Measurements from ENCODE around the gene ACTN3. TPM values are rescaled to one million over a fixed set of nuclear protein-coding genes. Genes with fewer than 3 reads are reported as not detected.

Gene ACTN3
- total RNA-seq, 2 donors from 2014 or later: not detected

DNA sequence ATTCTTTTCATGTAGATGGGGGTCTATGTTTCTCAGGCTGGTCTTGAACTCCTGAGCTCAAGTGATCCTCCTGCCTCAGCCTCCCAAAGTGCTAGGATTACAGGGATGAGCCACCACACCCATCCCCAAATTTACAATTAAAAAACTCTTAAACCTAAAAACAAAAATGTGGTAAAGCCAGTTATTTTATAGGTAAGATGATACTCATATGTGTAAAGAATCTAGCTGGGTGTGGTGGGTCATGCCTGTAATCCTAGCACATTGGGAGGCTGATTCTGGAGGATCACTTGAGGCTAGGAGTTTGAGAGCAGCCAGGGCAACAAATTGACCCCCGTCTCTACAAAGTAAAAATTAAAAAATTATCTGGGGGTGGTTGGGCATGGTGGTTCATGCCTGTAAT is 65.8 kb downstream of the ACTN3 start:
- H3K4me1 ChIP-seq (replicated peaks): no peaks in the 10 kb centered on the region
- 83% methylated on average over 1 of the region's 1 CpG for WGBS
- intact Hi-C loops (cut with DNase I): no loop called here
- H3K36me3 ChIP-seq: no peaks in the 10 kb centered on the region
- no peaks in the 10 kb centered on the region for H3K27me3 ChIP-seq (replicated peaks; ENCODE audit: insufficient read depth)
- H3K27ac ChIP-seq: no peak overlapping the region
- H3K9me3 ChIP-seq: no peaks in the 10 kb centered on the region
- H3K4me3 ChIP-seq: no peak overlapping the region
- TF ChIP-seq POLR2AphosphoS5 (IDR thresholded peaks at IDR 0.05) (no peak), POLR2A (IDR thresholded peaks at IDR 0.05) (no peak)
- TF ChIP-seq, protein P1, sequence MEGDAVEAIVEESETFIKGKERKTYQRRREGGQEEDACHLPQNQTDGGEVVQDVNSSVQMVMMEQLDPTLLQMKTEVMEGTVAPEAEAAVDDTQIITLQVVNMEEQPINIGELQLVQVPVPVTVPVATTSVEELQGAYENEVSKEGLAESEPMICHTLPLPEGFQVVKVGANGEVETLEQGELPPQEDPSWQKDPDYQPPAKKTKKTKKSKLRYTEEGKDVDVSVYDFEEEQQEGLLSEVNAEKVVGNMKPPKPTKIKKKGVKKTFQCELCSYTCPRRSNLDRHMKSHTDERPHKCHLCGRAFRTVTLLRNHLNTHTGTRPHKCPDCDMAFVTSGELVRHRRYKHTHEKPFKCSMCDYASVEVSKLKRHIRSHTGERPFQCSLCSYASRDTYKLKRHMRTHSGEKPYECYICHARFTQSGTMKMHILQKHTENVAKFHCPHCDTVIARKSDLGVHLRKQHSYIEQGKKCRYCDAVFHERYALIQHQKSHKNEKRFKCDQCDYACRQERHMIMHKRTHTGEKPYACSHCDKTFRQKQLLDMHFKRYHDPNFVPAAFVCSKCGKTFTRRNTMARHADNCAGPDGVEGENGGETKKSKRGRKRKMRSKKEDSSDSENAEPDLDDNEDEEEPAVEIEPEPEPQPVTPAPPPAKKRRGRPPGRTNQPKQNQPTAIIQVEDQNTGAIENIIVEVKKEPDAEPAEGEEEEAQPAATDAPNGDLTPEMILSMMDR (IDR thresholded peaks at IDR 0.05): no peak
- DNase-seq (ENCODE audit: low spot score): no peak

Other genes starting within 250 kb of the ACTN3 start
- gene CD248, start 229.9 kb upstream of the ACTN3 start, total RNA-seq: 1 to 10 TPM; 1.9 to 7.3 TPM
- 10 to 100 TPM; 12.8 to 16.9 TPM for gene RIN1, start 210.5 kb upstream of the ACTN3 start, total RNA-seq
- 10 to 100 TPM; 55.7 to 71.3 TPM for gene BRMS1, start 201.8 kb upstream of the ACTN3 start, total RNA-seq
- 10 to 100 TPM; 47.0 to 64.9 TPM for gene B4GAT1, start 199.3 kb upstream of the ACTN3 start, total RNA-seq
- 10 to 100 TPM; 10.1 to 12.5 TPM for gene SLC29A2, start 175.1 kb upstream of the ACTN3 start, total RNA-seq
- under 1 TPM in 1 of 2 donors, not detected in 1; 0.74 TPM for gene NPAS4, start 125.9 kb upstream of the ACTN3 start, total RNA-seq
- 10 to 100 TPM; 44.2 to 51.2 TPM for gene MRPL11, start 108.1 kb upstream of the ACTN3 start, total RNA-seq
- gene PELI3, start 80.0 kb upstream of the ACTN3 start, total RNA-seq: 10 to 100 TPM; 23.9 to 27.0 TPM
- gene DPP3, start 66.5 kb upstream of the ACTN3 start, total RNA-seq: 10 to 100 TPM; 37.0 to 53.6 TPM
- gene BBS1, start 36.3 kb upstream of the ACTN3 start, total RNA-seq: 100 to 1,000 TPM; 106 to 148 TPM
- gene ZDHHC24, start 855 bp upstream of the ACTN3 start, total RNA-seq: 10 to 100 TPM; 24.9 to 37.8 TPM
- 100 to 1,000 TPM; 119 to 130 TPM for gene CTSF, start 21.7 kb downstream of the ACTN3 start, total RNA-seq
- gene CCDC87, start 46.2 kb downstream of the ACTN3 start, total RNA-seq: 1 to 10 TPM in 1 of 2 donors, under 1 TPM in 1; 0.82 to 3.8 TPM
- gene CCS, start 46.3 kb downstream of the ACTN3 start, total RNA-seq: 10 to 100 TPM; 31.0 to 63.8 TPM
- gene RBM14, start 69.7 kb downstream of the ACTN3 start, total RNA-seq: 10 to 100 TPM; 45.9 to 98.8 TPM
- gene RBM4, start 91.8 kb downstream of the ACTN3 start, total RNA-seq: 100 to 1,000 TPM; 105 to 137 TPM
- gene RBM4B, start 131.0 kb downstream of the ACTN3 start, total RNA-seq: 10 to 100 TPM; 15.5 to 40.7 TPM
- 100 to 1,000 TPM; 139 to 140 TPM for gene SPTBN2, start 182.3 kb downstream of the ACTN3 start, total RNA-seq